GM10266 (cell line): ENCODE results near the gene LRRC8D.

ENCODE experiments used
- DNase-seq: peaks from one replicate; pipeline ENCODE4 v3.0.0; 2012; ENCODE audit errors: extremely low spot score
- CTCF ChIP-seq: IDR thresholded peaks from 2 replicates; pipeline ENCODE4 v1.5.1; 2012; ENCODE audit warnings: mild to moderate bottlenecking, low read depth; ENCODE audit not compliant: control insufficient read depth, insufficient read depth; ENCODE audit errors: missing control alignments

The LRRC8D gene

GRCh38 chr1:89834083-89834704 lies 13.4 kb downstream of the LRRC8D start:
- no peak for TF ChIP-seq CTCF
- DNase-seq: no peak

GRCh38 chr1:89836252-89837035 lies 15.6 kb downstream of the LRRC8D start:
- no peak for TF ChIP-seq CTCF
- DNase-seq: no peak

GRCh38 chr1:89837036-89837481 lies 16.2 kb downstream of the LRRC8D start:
- DNase-seq: no peak
- no peak for TF ChIP-seq CTCF

- no peak for DNase-seq
- no peak for TF ChIP-seq CTCF
Measured at GRCh38 chr1:89837510-89837909, 16.7 kb downstream of the LRRC8D start.

GRCh38 chr1:89839516-89839915 lies 18.7 kb downstream of the LRRC8D start:
- DNase-seq: no peak
- no peak for TF ChIP-seq CTCF

- TF ChIP-seq CTCF: no peak
- no peak for DNase-seq
Measured at GRCh38 chr1:89841507-89841906, 20.7 kb downstream of the LRRC8D start.

- no peak for TF ChIP-seq CTCF
- DNase-seq: peak; percentile 47
Measured at GRCh38 chr1:89842567-89843272, 21.9 kb downstream of the LRRC8D start.
